ENCODE results near the gene LINGO1. TPM values are rescaled to one million over a fixed set of nuclear protein-coding genes. Genes with fewer than 3 reads are reported as not detected.

The LINGO1 gene
- polyA plus RNA-seq, 2 of the 4 experiments (the other 2 are of a cell fraction) = 2.2 to 3.3 TPM

- Histone ChIP-seq H3K9me3 (no peaks in the 10 kb centered on the region), H3K4me1 (peaks cover 8% of the 10 kb centered on the region; the same call in 2 of the 3 replicates), H3K27ac (no peak overlapping the region), H3K4me2 (no peak overlapping the region), H3K4me3 (no peak overlapping the region)
- ChIA-PET CTCF (interaction anchor here (1.2 to 6.7 kb wide), 7 partner anchors 8 to 212 kb away, joined by 3 to 47 read pairs (median 13); partner anchors contain the start of gene LINGO1), POLR2A (no interaction called here)
- TF ChIP-seq BHLHE40 (IDR thresholded peaks at IDR 0.05; ENCODE audit: low read depth, low read length) (no peak), KDM5A (IDR thresholded peaks at IDR 0.05) (no peak), EHF (CRISPR knock-in tag; IDR thresholded peaks at IDR 0.05) (no peak), FOXS1 (CRISPR knock-in tag; IDR thresholded peaks at IDR 0.05) (no peak), ZNF302 (CRISPR knock-in tag; IDR thresholded peaks at IDR 0.05) (no peak), JUNB (IDR thresholded peaks at IDR 0.05) (no peak), BCL3 (IDR thresholded peaks at IDR 0.05) (no peak), HEYL (CRISPR knock-in tag; IDR thresholded peaks at IDR 0.05) (no peak), SREBF2 (IDR thresholded peaks at IDR 0.05) (no peak), ELK1 (IDR thresholded peaks at IDR 0.05; ENCODE audit: low read depth, low read length) (no peak), NR3C1 (IDR thresholded peaks at IDR 0.05) (no peak), ATOH8 (CRISPR knock-in tag; IDR thresholded peaks at IDR 0.05; ENCODE audit: low read depth) (no peak), PBX3 (IDR thresholded peaks at IDR 0.05) (no peak), USF2 (IDR thresholded peaks at IDR 0.05) (no peak)
- DNase-seq (ENCODE audit: low read depth in 1 of 2, low spot score in 1 of 2) = no peak
- WGBS (ENCODE audit: missing lambda C conversion rate) = 65% methylated on average over 3 of the region's 3 CpGs
- no peak for FAIRE-seq
- no peak for ATAC-seq
These were observed 23.2 kb downstream of the LINGO1 start for GRCh38 chr15:77609558-77609957.

GRCh38 chr15:77608774-77609173, 23.9 kb downstream of the LINGO1 start:
- Histone ChIP-seq H3K4me3 (no peak overlapping the region), H3K27ac (no peak overlapping the region), H3K4me1 (peaks cover 8% of the 10 kb centered on the region; the same call in 2 of the 3 replicates), H3K4me2 (no peak overlapping the region), H3K9me3 (no peaks in the 10 kb centered on the region)
- no peak for TF ChIP-seq JUN (IDR thresholded peaks at IDR 0.05)
- peak; percentile 55; the same call in 1 of the 2 replicates for TF ChIP-seq USF2 (IDR thresholded peaks at IDR 0.05)
- DNase-seq (ENCODE audit: low read depth in 1 of 2, low spot score in 1 of 2) = peak in 1 of 2 experiments; percentile 24
- ChIA-PET CTCF (interaction anchor here (1.2 to 6.7 kb wide), 8 partner anchors 9 to 212 kb away, joined by 3 to 47 read pairs (median 11); partner anchors contain the start of gene LINGO1), POLR2A (no interaction called here)
- 70% methylated on average over 6 of the region's 6 CpGs for WGBS (ENCODE audit: missing lambda C conversion rate)
- 0 out of 6 replicates have a peak, but pooled peaks of 1 of the 2 experiments have one; percentile 9 for ATAC-seq
- FAIRE-seq = no peak

- whole genome bisulfite sequencing (ENCODE audit: missing lambda C conversion rate) = 72% methylated on average over 4 of the region's 5 CpGs
- POLR2A ChIA-PET = no interaction called here
- no peak for FAIRE-seq
- Histone ChIP-seq H3K4me3 (no peak overlapping the region), H3K4me1 (peaks cover 8% of the 10 kb centered on the region; the same call in 2 of the 3 replicates), H3K9me3 (no peaks in the 10 kb centered on the region), H3K4me2 (no peak overlapping the region), H3K27ac (no peak overlapping the region)
- CTCF ChIA-PET = interaction anchor here (1.3 to 6.7 kb wide), 6 partner anchors 9 to 213 kb away, joined by 6 to 47 read pairs (median 20); partner anchors contain the start of gene LINGO1
- TF ChIP-seq EHF (CRISPR knock-in tag; IDR thresholded peaks at IDR 0.05) (no peak), NR3C1 (IDR thresholded peaks at IDR 0.05) (no peak), FOSB (CRISPR knock-in tag; IDR thresholded peaks at IDR 0.05) (no peak), PHF8 (IDR thresholded peaks at IDR 0.05; ENCODE audit: borderline replicate concordance, low read depth) (no peak), ATOH8 (CRISPR knock-in tag; IDR thresholded peaks at IDR 0.05; ENCODE audit: low read depth) (no peak), POLR2A (IDR thresholded peaks at IDR 0.05; ENCODE audit: low read length) (no peak)
- no peak for ATAC-seq
- DNase-seq (ENCODE audit: low read depth in 1 of 2, low spot score in 1 of 2) = no peak
These were observed 24.8 kb downstream of the LINGO1 start for GRCh38 chr15:77607894-77608261.
